ENCODE measurements around the gene TMEM178A. TPM values are rescaled to one million over a fixed set of nuclear protein-coding genes. Genes with fewer than 3 reads are reported as not detected.

TMEM178A gene
- total RNA-seq, 4 donors from 2014 or later, result 1.6 to 7.5 (median 4.6) TPM

- H3K27ac ChIP-seq, result no peak overlapping the region
- in situ Hi-C loops (cut with MboI; ENCODE audit: low pct_ligation_motif_present in 1 of 4, low pct_unique_long_range_greater_than_20kb in 1 of 4, low sequenced_read_pairs in 3 of 4), result no loop called here
- H3K9me3 ChIP-seq, result no peaks in the 10 kb centered on the region
- no peaks in the 10 kb centered on the region for H3K36me3 ChIP-seq
- no peak for DNase-seq
- H3K4me3 ChIP-seq, result no peak overlapping the region
- intact Hi-C loops (cut with DNase I; ENCODE audit: low total_unique reads), result no loop called here
- peaks cover 88% of the 10 kb centered on the region for H3K27me3 ChIP-seq
- TF ChIP-seq POLR2AphosphoS5 (IDR thresholded peaks at IDR 0.05) (no peak), CTCF (IDR thresholded peaks at IDR 0.05) (no peak), EP300 (IDR thresholded peaks at IDR 0.05; ENCODE audit: low read depth) (no peak), POLR2A (IDR thresholded peaks at IDR 0.05) (no peak)
- H3K4me1 ChIP-seq, result peaks cover 0 to 13% (median 5%) of the 10 kb centered on the region in 4 donors
Measured at GRCh38 chr2:39667886-39668276, 2.2 kb downstream of the TMEM178A start.

GRCh38 chr2:39668576-39669080, 2.9 kb downstream of the TMEM178A start:
- 97 to 100% methylated on average over 1 of the region's 1 CpG for WGBS, 2 donors (ENCODE audit: low coverage in 1 of 2)
- Histone ChIP-seq H3K4me1 (peaks cover 0 to 13% (median 5%) of the 10 kb centered on the region in 4 donors), H3K9me3 (no peaks in the 10 kb centered on the region), H3K27me3 (peaks cover 86% of the 10 kb centered on the region), H3K36me3 (no peaks in the 10 kb centered on the region), H3K4me3 (no peak overlapping the region), H3K27ac (no peak overlapping the region)
- intact Hi-C loops (cut with DNase I; ENCODE audit: low total_unique reads), result no loop called here
- TF ChIP-seq POLR2A (IDR thresholded peaks at IDR 0.05) (no peak), POLR2AphosphoS5 (IDR thresholded peaks at IDR 0.05) (no peak), EP300 (IDR thresholded peaks at IDR 0.05; ENCODE audit: low read depth) (no peak), CTCF (IDR thresholded peaks at IDR 0.05) (no peak)
- in situ Hi-C loops (cut with MboI; ENCODE audit: low pct_ligation_motif_present in 1 of 4, low pct_unique_long_range_greater_than_20kb in 1 of 4, low sequenced_read_pairs in 3 of 4), result no loop called here
- no peak for DNase-seq

- Histone ChIP-seq H3K4me1 (peaks cover 0 to 5% (median 3%) of the 10 kb centered on the region in 4 donors), H3K27ac (no peak overlapping the region), H3K9me3 (no peaks in the 10 kb centered on the region), H3K36me3 (no peaks in the 10 kb centered on the region), H3K27me3 (peaks cover 59% of the 10 kb centered on the region), H3K4me3 (no peak overlapping the region)
- intact Hi-C loops (cut with DNase I; ENCODE audit: low total_unique reads) (no loop called here), in situ Hi-C loops (cut with MboI; ENCODE audit: low pct_ligation_motif_present in 1 of 4, low pct_unique_long_range_greater_than_20kb in 1 of 4, low sequenced_read_pairs in 3 of 4) (no loop called here)
- no peak for DNase-seq
- 80 to 87% methylated on average over 3 to 4 of the region's 4 CpGs for WGBS, 2 donors (ENCODE audit: low coverage in 1 of 2)
- TF ChIP-seq POLR2A (IDR thresholded peaks at IDR 0.05) (no peak), CTCF (IDR thresholded peaks at IDR 0.05) (no peak)
Measured at GRCh38 chr2:39671604-39672003, 5.9 kb downstream of the TMEM178A start.

GRCh38 chr2:39673018-39673417, 7.3 kb downstream of the TMEM178A start:
- WGBS, 2 donors (ENCODE audit: low coverage in 1 of 2), result 70 to 83% methylated on average over 4 to 7 of the region's 7 CpGs
- intact Hi-C loops (cut with DNase I; ENCODE audit: low total_unique reads), result no loop called here
- H3K4me1 ChIP-seq, result no peaks in the 10 kb centered on the region
- TF ChIP-seq CTCF (IDR thresholded peaks at IDR 0.05) (no peak), EP300 (IDR thresholded peaks at IDR 0.05; ENCODE audit: low read depth) (no peak)
- in situ Hi-C loops (cut with MboI; ENCODE audit: low pct_ligation_motif_present in 1 of 4, low pct_unique_long_range_greater_than_20kb in 1 of 4, low sequenced_read_pairs in 3 of 4), result no loop called here
- no peaks in the 10 kb centered on the region for H3K36me3 ChIP-seq
- H3K27me3 ChIP-seq, result peaks cover 45% of the 10 kb centered on the region
- H3K27ac ChIP-seq, result no peak overlapping the region
- H3K9me3 ChIP-seq, result no peaks in the 10 kb centered on the region
- no peak overlapping the region for H3K4me3 ChIP-seq
- DNase-seq, result no peak

All from transverse colon (tissue), 4 donors.